ENCODE measurements around the gene GP2.

GP2 gene

GRCh38 chr16:20302389-20302788 lies 24.9 kb downstream of the GP2 start:
- DNase-seq, result no peak

- no peak for DNase-seq
Observed at GRCh38 chr16:20301840-20302239, 25.5 kb downstream of the GP2 start.

DNA sequence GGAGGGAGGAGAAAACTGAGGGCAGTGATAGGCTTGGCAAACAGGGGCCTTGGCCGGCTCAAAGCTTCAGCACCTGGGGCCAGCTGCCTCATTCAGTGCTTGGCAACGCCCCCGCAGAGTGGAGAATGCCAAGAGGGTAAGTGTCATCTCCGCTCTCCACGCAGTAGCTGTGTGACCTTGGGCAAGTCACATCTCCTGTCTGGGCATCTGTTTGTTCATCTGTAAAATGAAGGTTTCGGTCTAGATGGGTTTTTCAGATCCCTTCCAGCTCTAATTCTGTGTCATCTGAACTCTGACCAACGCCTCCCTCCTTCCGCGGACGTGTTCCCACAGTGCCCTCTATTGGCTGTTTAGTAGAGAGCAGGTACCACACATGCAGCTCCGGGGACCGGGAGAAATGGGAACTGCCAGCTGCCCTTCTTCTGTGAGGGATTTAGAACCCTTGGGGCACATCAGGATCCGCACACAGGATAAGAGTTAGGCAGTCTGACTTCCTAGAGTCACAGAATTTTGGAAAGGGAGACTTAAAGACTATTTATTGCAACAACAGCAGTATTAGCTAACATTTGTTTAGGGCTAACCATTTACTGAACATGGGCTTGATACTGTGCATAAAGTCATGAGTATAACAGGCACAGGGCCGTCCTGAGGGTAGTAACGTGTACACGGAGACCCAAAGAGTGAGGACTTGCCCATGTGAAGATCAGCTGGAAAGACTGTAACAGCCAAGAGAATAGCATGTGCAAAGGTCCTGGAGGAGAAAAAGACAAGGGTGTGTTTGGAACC lies 26.8 kb downstream of the GP2 start:
- peak; percentile 11 for DNase-seq

DNA sequence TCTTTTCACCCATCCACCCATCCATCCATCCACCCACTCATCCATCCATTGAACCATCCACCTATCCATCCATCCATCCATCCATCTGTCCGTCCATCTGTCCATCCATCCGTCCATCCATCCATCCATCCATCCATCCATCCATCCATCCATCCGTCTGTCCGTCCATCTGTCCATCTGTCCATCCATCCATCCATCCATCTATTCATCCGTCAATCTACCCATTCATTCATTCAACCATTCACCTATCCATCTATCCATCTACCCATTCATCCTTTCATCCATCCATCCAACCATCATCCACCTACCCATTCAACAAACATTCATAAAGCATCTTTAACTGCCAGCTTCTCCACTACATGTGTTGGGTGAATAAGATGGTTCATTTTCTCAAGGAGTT lies 28.9 kb downstream of the GP2 start:
- DNase-seq, result no peak

DNA sequence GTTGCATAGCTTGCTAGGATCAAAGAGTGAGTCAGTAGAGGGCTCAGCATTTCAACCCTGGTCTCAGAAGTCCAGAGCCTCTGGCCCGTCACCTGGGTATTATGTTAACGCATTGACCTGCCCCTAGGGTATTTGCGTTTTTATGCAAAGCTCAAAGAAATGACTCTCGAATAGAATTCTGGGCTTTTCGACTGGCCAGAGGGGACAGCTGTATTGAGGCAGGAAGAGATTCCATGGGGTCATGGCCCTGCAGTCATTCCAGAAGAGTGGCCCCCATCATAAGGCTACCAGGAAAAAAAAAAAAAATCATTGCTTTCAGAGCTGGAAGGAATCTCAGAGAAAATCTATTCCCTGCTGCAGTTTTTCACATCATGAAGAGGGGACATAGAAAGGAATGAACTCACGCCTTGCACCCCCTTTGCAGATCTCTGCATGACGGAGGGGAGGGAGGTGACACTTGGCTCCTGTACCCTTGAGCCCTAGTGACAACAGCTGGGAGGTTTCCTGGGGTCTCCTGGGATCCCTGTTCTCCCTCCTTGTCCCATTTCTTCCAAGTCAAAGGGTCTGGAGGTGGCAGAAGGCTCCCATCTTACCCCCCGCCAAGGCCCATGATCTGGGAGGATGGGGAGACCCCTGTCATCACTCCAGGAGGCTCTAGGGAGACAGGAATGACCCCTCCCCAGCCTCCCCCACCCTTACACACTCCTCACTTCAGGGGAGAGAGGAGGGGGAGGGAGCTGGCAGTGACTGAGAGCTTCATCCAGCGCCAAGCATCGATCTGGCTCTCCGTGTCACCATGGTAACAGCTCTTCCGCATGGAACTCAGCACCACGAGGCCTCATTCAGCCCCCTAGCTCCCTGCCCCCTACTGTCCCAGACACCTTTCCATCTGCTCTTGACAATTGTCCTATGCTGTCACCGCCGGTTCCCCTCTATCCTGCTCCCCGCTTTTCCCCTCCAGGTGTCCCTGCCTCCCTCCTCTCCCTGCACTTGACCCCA lies 35.8 kb downstream of the GP2 start:
- DNase-seq, result no peak

DNA sequence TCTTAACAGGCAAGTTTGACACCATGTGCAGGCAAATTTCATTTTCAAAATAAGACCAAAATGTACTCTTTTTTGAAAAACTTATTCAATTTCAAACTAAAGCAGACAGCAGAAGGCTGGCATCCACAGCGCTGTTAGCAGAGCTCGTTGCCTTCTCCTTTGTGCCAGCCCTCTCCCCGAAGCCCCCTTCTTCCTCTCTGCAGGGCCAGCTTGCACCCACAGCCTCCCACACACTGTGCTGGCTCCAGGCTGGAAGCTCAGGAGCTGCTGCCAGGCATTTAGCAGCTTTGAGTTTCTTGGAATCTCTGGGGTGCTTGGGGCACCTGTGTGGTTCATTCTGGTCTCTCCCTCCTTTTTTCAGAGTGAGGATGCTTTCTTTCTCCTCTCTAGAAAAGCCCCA lies 37.7 kb downstream of the GP2 start:
- no peak for DNase-seq

- no peak for DNase-seq
Observed at GRCh38 chr16:20285993-20286499, 41.3 kb downstream of the GP2 start.

DNA sequence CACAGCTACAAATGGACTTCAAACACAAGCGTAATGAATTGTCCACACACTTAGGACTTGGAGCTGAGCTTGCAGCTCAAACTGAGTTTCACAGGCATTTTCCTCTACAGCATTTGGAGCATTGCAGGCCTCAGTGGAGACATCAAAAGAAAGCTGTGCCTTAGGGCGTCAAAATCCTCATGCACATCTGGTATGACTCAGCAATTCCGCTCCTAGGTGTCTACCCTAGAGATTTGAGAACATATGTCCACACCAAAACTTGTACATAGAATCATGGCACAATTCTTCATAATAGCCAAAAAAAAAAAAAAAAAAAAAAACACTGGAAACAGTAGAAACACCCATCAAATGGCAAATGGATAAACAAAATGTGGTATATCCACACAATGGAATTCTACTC lies 47.1 kb downstream of the GP2 start:
- no peak for DNase-seq

GRCh38 chr16:20271893-20272292 lies 55.4 kb downstream of the GP2 start:
- DNase-seq, result no peak

DNA sequence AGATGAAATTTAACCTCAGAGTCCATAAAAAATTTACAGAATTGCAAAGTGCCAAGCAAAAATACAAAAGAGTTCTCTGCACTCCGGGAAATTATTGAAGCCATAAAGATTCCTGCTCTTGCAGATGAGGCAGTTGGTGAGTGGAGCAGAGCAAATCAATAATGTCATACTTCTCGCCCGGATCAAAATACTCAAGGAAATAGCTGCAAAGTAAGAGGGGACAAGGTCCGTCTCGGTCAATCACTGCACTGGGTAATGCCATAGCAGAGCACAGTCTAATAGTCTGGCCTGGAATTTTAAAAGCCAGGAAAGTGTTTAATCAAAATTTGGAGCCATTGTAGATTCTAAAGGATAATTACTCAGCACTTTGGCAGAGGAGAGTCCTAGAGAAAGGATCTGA lies 58.9 kb downstream of the GP2 start:
- DNase-seq, result no peak

GRCh38 chr16:20265019-20265418 lies 62.3 kb downstream of the GP2 start:
- no peak for DNase-seq

GRCh38 chr16:20263138-20263855 lies 64.0 kb downstream of the GP2 start:
- no peak for DNase-seq

DNA sequence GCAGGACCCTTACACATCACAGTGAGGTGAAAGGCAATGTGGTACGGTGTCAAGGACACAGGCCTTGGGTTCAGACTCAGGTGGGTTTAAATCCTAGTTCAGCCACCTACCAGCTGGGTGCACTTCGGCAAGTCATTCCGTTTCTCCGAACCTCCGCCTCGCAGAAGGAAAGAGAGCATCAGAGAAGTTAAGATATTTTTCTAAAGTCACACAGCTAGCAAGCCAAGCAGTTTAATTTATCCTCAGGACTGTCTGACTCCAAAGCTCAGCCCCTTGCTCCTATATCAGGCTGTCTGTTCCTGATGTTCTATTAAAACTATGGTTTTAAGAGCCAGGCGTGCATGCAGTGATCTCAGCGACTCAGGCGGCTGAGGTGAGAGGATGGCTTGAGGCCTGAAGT lies 65.1 kb downstream of the GP2 start:
- DNase-seq, result no peak

GRCh38 chr16:20260215-20261009 lies 66.9 kb downstream of the GP2 start:
- DNase-seq, result no peak

Data from DMS79 treated with DMSO at 0.1 percent for 48 hours (cell line).